HCT116 (cell line): Measurements from ENCODE around the gene DBNL. TPM values are rescaled to one million over a fixed set of nuclear protein-coding genes. Genes with fewer than 3 reads are reported as not detected.

Experiments used
- ATAC-seq: fragments of 200-7000 bp; cut with Tn5 transposase; 2 replicates; pipeline ENCODE4 v1.9.1; 2020; ENCODE audit warnings: mild to moderate bottlenecking, moderate library complexity
- BruUV-seq: library from RNA; stranded (reverse); fragments of 400-500 nt; replicated peaks from 2 replicates; lab custom pipeline; 2021; lab: Mats Ljungman, UMichigan
- CTCF ChIA-PET: fragments of 300-600 bp; sonication (Branson Sonifier 250); formaldehyde crosslinking; loops from one replicate; lab custom pipeline; 2021; ENCODE audit warnings: antibody characterized with exemption; lab: Charles Lee
- POLR2A ChIA-PET: fragments of 300-600, 350-600 bp; sonication (Branson Sonifier 250); formaldehyde crosslinking; loops from one replicate; lab custom pipeline; 2021; ENCODE audit warnings: antibody characterized with exemption; lab: Charles Lee
- RAD21 ChIA-PET, 2 experiments: fragments of 300-600 bp; sonication (Branson Sonifier 250); formaldehyde crosslinking; loops; one replicate each; lab custom pipeline; 2023; ENCODE audit warnings: low total read pairs in 2 of 2; ENCODE audit not compliant: uncharacterized antibody in 2 of 2, unreplicated experiment in 2 of 2, low non-redundant PET in 1 of 2; lab: Charles Lee
- DNase-seq: peaks from one replicate; pipeline ENCODE4 v3.0.0-alpha.2; 2010; ENCODE audit warnings: low read depth, low spot score
- H2AFZ ChIP-seq: fragments of 200-600 bp; shearing (Covaris generic), sonication (generic); 2 replicates; pipeline ENCODE4 v1.6.1; 2017; ENCODE audit warnings: low read depth, mixed run types, mixed read lengths, antibody characterized with exemption, low read length; ENCODE audit not compliant: poor library complexity, severe bottlenecking
- H3K27ac ChIP-seq: 2 replicates; pipeline ENCODE4 v1.5.1; 2012; ENCODE audit warnings: low read depth, low read length
- H3K27me3 ChIP-seq: fragments of 200-600 bp; sonication (generic); 2 replicates; pipeline ENCODE4 v1.6.1; 2016; ENCODE audit warnings: mixed run types, low read length, mixed read lengths; ENCODE audit not compliant: insufficient read depth
- H3K36me3 ChIP-seq, 2 experiments: fragments of 200-500 bp in 1 of 2; fragments of 200-600 bp in 1 of 2; sonication (Bioruptor generic) in 1 of 2; sonication (generic) in 1 of 2; 2 replicates each; pipeline versions ENCODE4 v1.5.1 to v1.6.1; 2014 to 2016; ENCODE audit warnings: low read length in 2 of 2, inconsistent platforms in 1 of 2, mixed read lengths in 1 of 2, mixed run types in 1 of 2; ENCODE audit not compliant: insufficient read depth in 2 of 2, control insufficient read depth in 1 of 2
- H3K4me1 ChIP-seq, 2 experiments: fragments of 200-600 bp in 1 of 2; sonication (generic) in 1 of 2; 2 replicates each; pipeline versions ENCODE4 v1.5.1 to v1.6.1; 2012 to 2017; ENCODE audit warnings: low read length in 2 of 2, inconsistent platforms in 1 of 2, mild to moderate bottlenecking in 1 of 2, mixed read lengths in 1 of 2, mixed run types in 1 of 2, moderate library complexity in 1 of 2; ENCODE audit not compliant: insufficient read depth in 2 of 2, control insufficient read depth in 1 of 2
- H3K4me2 ChIP-seq: fragments of 200-600 bp; sonication (generic); 2 replicates; pipeline ENCODE4 v1.6.1; 2017; ENCODE audit warnings: mixed run types, low read length, mixed read lengths
- H3K4me3 ChIP-seq, 2 experiments: fragments of 200-600 bp in 1 of 2; sonication (generic) in 1 of 2; replicated peaks in 1 of 2; 2 replicates each; pipeline ENCODE4 v1.5.1; 2011 to 2016; ENCODE audit warnings: low read length in 2 of 2, control low read depth in 1 of 2, low read depth in 1 of 2, mild to moderate bottlenecking in 1 of 2, mixed read lengths in 1 of 2, mixed run types in 1 of 2
- H3K79me2 ChIP-seq: fragments of 200-600 bp; sonication (generic); 2 replicates; pipeline ENCODE4 v1.6.1; 2017; ENCODE audit warnings: mild to moderate bottlenecking, mixed run types, low read length, moderate library complexity, mixed read lengths; ENCODE audit not compliant: insufficient read depth
- H3K9ac ChIP-seq: fragments of 200-600 bp; sonication (generic); 2 replicates; pipeline ENCODE4 v1.6.1; 2016; ENCODE audit warnings: low read length, mixed read lengths
- H3K9me2 ChIP-seq: fragments of 200-600 bp; sonication (generic), shearing (Covaris generic); 2 replicates; pipeline ENCODE4 v1.6.1; 2017; ENCODE audit warnings: mixed run types, mild to moderate bottlenecking, moderate library complexity; ENCODE audit not compliant: insufficient read depth
- H3K9me3 ChIP-seq, 2 experiments: fragments of 200-500 bp in 1 of 2; fragments of 200-600 bp in 1 of 2; sonication (Bioruptor generic) in 1 of 2; sonication (generic) in 1 of 2; 2 replicates each; pipeline ENCODE4 v1.6.1; 2014 to 2017; ENCODE audit warnings: low read length in 2 of 2, mixed read lengths in 2 of 2, inconsistent platforms in 1 of 2, low read depth in 1 of 2, mild to moderate bottlenecking in 1 of 2, mixed run types in 1 of 2, moderate library complexity in 1 of 2; ENCODE audit not compliant: control insufficient read depth in 1 of 2, insufficient read depth in 1 of 2
- H4K20me1 ChIP-seq: fragments of 200-600 bp; sonication (generic), shearing (Covaris generic); 2 replicates; pipeline ENCODE4 v1.6.1; 2017; ENCODE audit warnings: mixed run types, mild to moderate bottlenecking, moderate library complexity; ENCODE audit not compliant: insufficient read depth
- CEBPB ChIP-seq: IDR thresholded peaks from 2 replicates; pipeline ENCODE4 v1.6.1; 2012; ENCODE audit warnings: low read depth
- EGR1 ChIP-seq: IDR thresholded peaks from 2 replicates; pipeline ENCODE4 v1.6.1; 2012; ENCODE audit warnings: low read depth
- POLR2AphosphoS5 ChIP-seq: IDR thresholded peaks from 2 replicates; pipeline ENCODE4 v1.6.1; 2011; ENCODE audit warnings: mild to moderate bottlenecking, low read depth, low read length, moderate library complexity
- RAD21 ChIP-seq: IDR thresholded peaks from 2 replicates; pipeline ENCODE4 v1.6.1; 2012; ENCODE audit warnings: low read depth, mild to moderate bottlenecking
- SIN3A ChIP-seq: IDR thresholded peaks from 2 replicates; pipeline ENCODE4 v1.6.1; 2012; ENCODE audit warnings: low read depth
- SRF ChIP-seq: IDR thresholded peaks from 2 replicates; pipeline ENCODE4 v1.6.1; 2012; ENCODE audit warnings: low read depth
- TCF7L2 ChIP-seq: IDR thresholded peaks from 2 replicates; pipeline ENCODE4 v1.7.0; 2011; ENCODE audit warnings: borderline replicate concordance, inconsistent platforms; ENCODE audit not compliant: insufficient read depth, insufficient read length; ENCODE audit errors: extremely low read depth
- intact Hi-C: fragments of 100-400 bp; cut with micrococcal nuclease; formaldehyde crosslinking; loops from 2 replicates; pipeline ENCODE4 v1.10.0; 2022
- total RNA-seq: library from RNA; stranded (reverse); gene quantifications from one replicate; pipeline ENCODE4 v1.2.1, GENCODE V29; 2021; ENCODE audit not compliant: unreplicated experiment
- TF ChIP-seq, protein P1 (sequence below), 3 experiments: fragments of 200-600 bp in 1 of 3; sonication (generic) in 1 of 3; IDR thresholded peaks in 2 of 3; conservative IDR thresholded peaks in 1 of 3; 2 replicates each; pipeline ENCODE4 v1.5.1; 2012 to 2017; ENCODE audit warnings: low read depth in 2 of 3, low read length in 2 of 3, antibody characterized with exemption in 1 of 3, borderline replicate concordance in 1 of 3, control low read depth in 1 of 3, mild to moderate bottlenecking in 1 of 3, mixed read lengths in 1 of 3, mixed run types in 1 of 3, moderate library complexity in 1 of 3; ENCODE audit not compliant: insufficient read depth in 1 of 3
- TF ChIP-seq, protein P2 (sequence below): IDR thresholded peaks from 2 replicates; pipeline ENCODE4 v1.6.1; 2012

DBNL gene
- total RNA-seq, 1 experiment from 2014 or later, result 39.4 TPM

DNA sequence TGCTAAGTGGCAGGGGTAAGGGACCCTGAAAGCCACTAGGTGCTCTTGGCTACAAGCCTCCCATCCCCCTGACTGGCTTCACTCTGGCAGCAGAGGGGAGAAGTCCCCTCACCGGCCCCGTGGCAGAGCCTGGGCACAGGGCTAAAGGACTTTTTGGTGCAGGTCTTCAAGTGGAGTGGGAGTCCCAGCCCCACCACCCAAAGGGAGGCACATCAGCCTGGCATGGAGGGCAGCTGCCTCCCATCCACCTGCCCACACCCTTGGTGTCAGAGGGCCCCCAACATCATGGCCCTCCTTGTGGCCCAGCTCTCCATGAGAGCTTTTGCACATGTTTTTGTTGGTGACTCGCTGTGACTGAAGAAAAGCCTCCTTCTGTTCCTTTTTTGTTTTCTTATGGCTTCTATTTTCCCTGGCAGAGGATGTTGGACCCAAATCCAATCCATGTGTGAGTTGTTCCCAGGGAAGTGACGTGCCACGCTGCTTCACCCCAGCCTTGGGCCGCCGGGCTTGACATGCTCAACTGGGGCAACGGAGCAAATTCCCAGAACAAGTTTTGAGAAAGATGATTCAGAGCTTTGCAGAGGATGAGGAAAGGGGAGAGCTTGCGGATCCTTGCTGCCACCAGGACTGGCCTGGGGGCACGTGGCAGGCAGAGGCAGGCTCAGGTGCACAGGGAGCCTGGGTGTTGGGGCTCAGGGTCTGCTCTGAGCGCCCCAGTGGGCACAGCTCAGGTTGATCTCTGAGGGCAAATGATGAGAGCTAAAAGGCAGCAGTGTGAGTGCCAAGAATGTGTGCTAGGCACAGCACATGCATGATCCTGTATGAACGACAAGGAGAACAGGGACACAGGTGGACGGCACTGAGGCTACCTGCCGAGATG lies 57.7 kb downstream of the DBNL start:
- ChIA-PET RAD21 (interaction anchor here in 1 of 2 experiments (0.6 kb wide), 1 partner anchor 14 kb away, joined by 3 read pairs; no protein-coding TSS in a partner anchor), CTCF (no interaction called here), POLR2A (no interaction called here)
- no peak overlapping the region for H3K9ac ChIP-seq
- H3K4me3 ChIP-seq, result no peak overlapping the region
- H3K9me2 ChIP-seq, result no peaks in the 10 kb centered on the region
- no peaks in the 10 kb centered on the region for H4K20me1 ChIP-seq
- no peak overlapping the region for H3K27ac ChIP-seq
- H3K4me1 ChIP-seq, result peaks cover 0 to 6% of the 10 kb centered on the region in 2 experiments; a peak in 2 of 4 replicates
- H3K9me3 ChIP-seq, result no peaks in the 10 kb centered on the region
- H3K79me2 ChIP-seq, result no peaks in the 10 kb centered on the region
- no peak for ATAC-seq
- TF ChIP-seq, protein P1, sequence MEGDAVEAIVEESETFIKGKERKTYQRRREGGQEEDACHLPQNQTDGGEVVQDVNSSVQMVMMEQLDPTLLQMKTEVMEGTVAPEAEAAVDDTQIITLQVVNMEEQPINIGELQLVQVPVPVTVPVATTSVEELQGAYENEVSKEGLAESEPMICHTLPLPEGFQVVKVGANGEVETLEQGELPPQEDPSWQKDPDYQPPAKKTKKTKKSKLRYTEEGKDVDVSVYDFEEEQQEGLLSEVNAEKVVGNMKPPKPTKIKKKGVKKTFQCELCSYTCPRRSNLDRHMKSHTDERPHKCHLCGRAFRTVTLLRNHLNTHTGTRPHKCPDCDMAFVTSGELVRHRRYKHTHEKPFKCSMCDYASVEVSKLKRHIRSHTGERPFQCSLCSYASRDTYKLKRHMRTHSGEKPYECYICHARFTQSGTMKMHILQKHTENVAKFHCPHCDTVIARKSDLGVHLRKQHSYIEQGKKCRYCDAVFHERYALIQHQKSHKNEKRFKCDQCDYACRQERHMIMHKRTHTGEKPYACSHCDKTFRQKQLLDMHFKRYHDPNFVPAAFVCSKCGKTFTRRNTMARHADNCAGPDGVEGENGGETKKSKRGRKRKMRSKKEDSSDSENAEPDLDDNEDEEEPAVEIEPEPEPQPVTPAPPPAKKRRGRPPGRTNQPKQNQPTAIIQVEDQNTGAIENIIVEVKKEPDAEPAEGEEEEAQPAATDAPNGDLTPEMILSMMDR (IDR thresholded peaks at IDR 0.05 in 2 of 3, conservative IDR thresholded peaks at IDR 0.05 in 1 of 3; ENCODE audit: borderline replicate concordance in 1 of 3, insufficient read depth in 1 of 3, low read depth in 2 of 3, low read length in 2 of 3), result no peak
- TF ChIP-seq SIN3A, result no peak
- TF ChIP-seq, protein P2, sequence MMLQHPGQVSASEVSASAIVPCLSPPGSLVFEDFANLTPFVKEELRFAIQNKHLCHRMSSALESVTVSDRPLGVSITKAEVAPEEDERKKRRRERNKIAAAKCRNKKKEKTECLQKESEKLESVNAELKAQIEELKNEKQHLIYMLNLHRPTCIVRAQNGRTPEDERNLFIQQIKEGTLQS, result no peak
- TF ChIP-seq RAD21, result no peak
- no peak for TF ChIP-seq TCF7L2
- TF ChIP-seq SRF, result no peak
- no peak for TF ChIP-seq CEBPB
- no peak for TF ChIP-seq EGR1
- no peak for TF ChIP-seq POLR2AphosphoS5
- no peaks in the 10 kb centered on the region for H3K36me3 ChIP-seq
- H2AFZ ChIP-seq, result no peak overlapping the region
- no peak overlapping the region for H3K4me2 ChIP-seq
- BruUV-seq, result no TSS peak
- DNase-seq, result no peak
- no peaks in the 10 kb centered on the region for H3K27me3 ChIP-seq
- intact Hi-C loops, result no loop called here
